Muscle layer of duodenum (tissue), 2 donors: ENCODE data around the gene DKK3.

Source experiments
- H3K27ac ChIP-seq: one replicate; pipeline ENCODE4 v1.7.0; 2013; ENCODE audit warnings: mild to moderate bottlenecking, low read length
- H3K27me3 ChIP-seq: one replicate; pipeline ENCODE4 v1.7.0; 2013; ENCODE audit warnings: low read depth, mild to moderate bottlenecking, control low read depth, low read length
- H3K36me3 ChIP-seq, 2 donors: one replicate each; pipeline ENCODE4 v1.7.0; 2013; ENCODE audit warnings: low read length in 2 of 2, control low read depth in 1 of 2, mild to moderate bottlenecking in 1 of 2; ENCODE audit not compliant: insufficient read depth in 2 of 2, control insufficient read depth in 1 of 2
- H3K4me1 ChIP-seq, 2 donors: one replicate each; pipeline ENCODE4 v1.7.0; 2013; ENCODE audit warnings: low read length in 2 of 2, mild to moderate bottlenecking in 2 of 2, control low read depth in 1 of 2, moderate library complexity in 1 of 2; ENCODE audit not compliant: insufficient read depth in 2 of 2, control insufficient read depth in 1 of 2
- H3K4me3 ChIP-seq, 2 donors: one replicate each; pipeline ENCODE4 v1.7.0; 2013; ENCODE audit warnings: low read length in 2 of 2, low read depth in 1 of 2, mild to moderate bottlenecking in 1 of 2
- H3K9me3 ChIP-seq, 2 donors: one replicate each; pipeline ENCODE4 v1.7.0; 2013; ENCODE audit warnings: low read length in 2 of 2, control low read depth in 1 of 2, mild to moderate bottlenecking in 1 of 2; ENCODE audit not compliant: control insufficient read depth in 1 of 2
- donor health status: healthy.

The DKK3 gene

DNA sequence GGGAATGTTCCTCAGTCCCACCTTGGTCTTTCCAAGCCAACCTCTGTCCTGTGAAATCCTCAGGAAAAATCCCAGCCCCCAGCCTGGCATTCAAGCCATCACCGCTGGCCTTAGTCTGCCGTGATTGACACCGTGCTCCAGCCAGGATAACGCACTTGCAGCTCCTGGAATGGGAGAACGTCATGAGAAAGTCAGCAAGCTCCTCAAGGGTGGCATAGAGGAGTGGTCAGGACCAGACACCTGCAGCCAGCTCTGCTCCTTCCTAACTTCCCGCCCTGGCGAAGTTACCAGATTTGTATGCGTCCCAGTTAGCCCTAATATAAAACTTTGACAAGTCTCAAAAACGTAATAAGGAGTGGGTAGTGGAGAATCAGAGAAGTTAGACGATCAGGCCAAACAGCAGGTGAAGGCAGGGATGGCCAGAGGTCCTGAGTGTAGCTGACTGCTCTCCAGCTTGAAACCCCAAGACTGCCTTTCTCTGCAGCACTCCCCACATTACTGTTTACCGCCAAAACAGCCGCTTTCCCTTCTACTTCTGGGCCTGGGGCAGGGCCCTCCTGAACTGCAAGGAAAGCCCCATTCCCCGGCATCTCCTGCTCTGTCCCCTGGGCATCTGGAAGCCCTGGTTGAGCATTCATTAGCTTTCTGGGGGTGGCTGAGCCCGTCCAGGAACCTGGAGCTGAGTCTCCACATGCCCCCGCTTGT, 1.3 kb upstream of the DKK3 start:
- Histone ChIP-seq H3K4me1 (peaks cover 0 to 4% of the 10 kb centered on the region in 2 donors), H3K27ac (no peak overlapping the region), H3K27me3 (peaks cover 6% of the 10 kb centered on the region), H3K9me3 (no peaks in the 10 kb centered on the region), H3K36me3 (no peaks in the 10 kb centered on the region), H3K4me3 (peak overlapping the region in 1 of 2 donors; percentile 26)

DNA sequence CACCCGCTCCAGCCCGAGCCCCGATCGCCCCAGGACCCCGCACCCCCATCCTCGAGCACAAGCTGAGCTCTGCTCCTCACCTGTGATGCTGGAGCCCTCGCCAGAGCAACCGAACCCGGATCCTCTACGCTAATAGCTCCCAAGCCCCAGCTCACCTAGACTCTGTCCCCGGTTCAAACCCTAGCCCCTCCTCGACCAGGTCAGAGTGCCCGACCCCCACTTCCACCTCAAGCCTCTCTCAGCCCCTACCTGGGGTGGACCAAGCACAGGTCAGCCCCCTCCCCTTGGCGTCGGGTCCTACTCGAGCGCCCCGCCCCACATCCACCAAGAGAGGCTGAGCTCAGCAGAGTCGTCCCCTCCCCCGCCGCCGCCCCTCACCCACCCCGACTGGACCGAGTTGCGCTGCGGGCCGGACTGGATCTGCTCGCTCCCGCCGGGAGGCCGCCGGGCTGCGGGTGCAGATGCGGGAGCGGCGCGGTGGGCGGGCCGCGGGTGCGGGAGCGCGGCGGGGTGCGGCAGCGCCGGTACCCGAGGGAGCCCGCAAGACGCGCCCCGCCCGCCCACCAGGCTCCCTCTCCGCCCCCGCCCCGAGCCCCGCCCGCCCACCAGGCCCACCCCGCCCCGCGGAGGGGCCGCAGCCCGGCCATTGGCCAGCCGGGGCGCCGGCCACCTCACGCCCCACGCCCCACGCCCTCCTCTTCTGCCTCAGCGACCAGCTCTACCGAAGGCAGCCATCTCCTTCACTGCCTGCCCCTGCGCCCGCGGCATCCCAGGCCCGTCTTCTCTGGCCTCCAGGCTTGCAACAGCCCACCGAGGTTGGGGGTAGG, 577 bp upstream of the DKK3 start:
- H3K9me3 ChIP-seq = no peaks in the 10 kb centered on the region
- H3K27me3 ChIP-seq = peaks cover 6% of the 10 kb centered on the region
- H3K27ac ChIP-seq = no peak overlapping the region
- H3K4me3 ChIP-seq = peak overlapping the region; percentile 44 to 73
- H3K4me1 ChIP-seq = peaks cover 0 to 4% of the 10 kb centered on the region in 2 donors
- no peaks in the 10 kb centered on the region for H3K36me3 ChIP-seq

DNA sequence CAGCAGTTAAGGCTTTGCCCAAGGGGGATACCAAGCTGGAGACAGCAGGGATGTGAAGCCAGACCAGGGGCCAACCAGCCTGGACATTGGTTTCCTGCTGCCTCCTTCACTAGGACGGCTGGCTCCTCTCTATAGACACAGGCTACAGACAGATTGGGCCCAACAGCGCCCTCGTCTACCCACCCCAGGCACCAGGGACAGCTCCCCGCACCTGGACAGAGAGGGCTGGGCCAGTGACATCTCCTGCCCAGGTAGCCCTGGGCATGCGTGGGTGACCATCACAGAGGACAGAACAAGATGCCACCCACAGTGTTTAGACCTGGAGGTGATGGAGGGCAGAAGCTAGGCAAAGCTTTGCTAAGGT, 1.2 kb downstream of the DKK3 start:
- Histone ChIP-seq H3K9me3 (no peaks in the 10 kb centered on the region), H3K4me3 (peak overlapping the region in 1 of 2 donors; percentile 54), H3K4me1 (peaks cover 0 to 4% of the 10 kb centered on the region in 2 donors), H3K36me3 (no peaks in the 10 kb centered on the region), H3K27me3 (peaks cover 6% of the 10 kb centered on the region), H3K27ac (no peak overlapping the region)

DNA sequence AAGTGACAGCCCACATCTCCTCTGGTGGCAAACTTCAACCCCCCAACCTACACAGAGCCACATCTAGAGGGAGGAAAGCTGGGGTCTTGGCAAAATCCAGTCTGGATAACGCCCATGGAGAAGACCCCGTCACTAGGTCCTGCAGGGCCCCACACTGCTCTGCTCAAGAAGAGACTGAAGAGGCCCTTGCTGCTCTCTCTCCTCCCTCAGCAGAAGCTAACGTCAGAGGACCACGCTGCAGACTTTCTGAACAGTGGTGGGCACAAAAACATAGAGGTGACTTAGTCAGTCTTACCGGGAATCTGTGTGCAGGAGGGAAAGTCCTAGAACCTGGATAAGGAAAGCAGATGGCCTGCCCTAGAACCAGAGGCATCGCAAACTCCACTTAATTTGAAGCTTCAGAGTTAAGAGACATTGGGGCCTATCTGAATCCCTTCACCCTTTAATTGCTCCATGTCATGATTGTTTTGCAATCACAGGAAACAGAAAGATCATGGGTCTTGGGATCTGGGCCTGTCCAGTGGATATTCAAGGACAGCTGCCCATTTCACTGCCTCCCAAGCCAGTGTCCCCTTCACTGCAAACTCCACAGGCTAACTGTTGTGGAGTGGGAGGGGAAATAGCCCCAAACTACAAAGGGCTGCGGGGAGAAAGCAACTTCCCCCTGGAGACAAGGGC, 1.7 kb downstream of the DKK3 start:
- H3K27me3 ChIP-seq = peaks cover 6% of the 10 kb centered on the region
- no peaks in the 10 kb centered on the region for H3K36me3 ChIP-seq
- H3K27ac ChIP-seq = no peak overlapping the region
- no peak overlapping the region for H3K4me3 ChIP-seq
- H3K9me3 ChIP-seq = no peaks in the 10 kb centered on the region
- peaks cover 0 to 4% of the 10 kb centered on the region in 2 donors for H3K4me1 ChIP-seq

DNA sequence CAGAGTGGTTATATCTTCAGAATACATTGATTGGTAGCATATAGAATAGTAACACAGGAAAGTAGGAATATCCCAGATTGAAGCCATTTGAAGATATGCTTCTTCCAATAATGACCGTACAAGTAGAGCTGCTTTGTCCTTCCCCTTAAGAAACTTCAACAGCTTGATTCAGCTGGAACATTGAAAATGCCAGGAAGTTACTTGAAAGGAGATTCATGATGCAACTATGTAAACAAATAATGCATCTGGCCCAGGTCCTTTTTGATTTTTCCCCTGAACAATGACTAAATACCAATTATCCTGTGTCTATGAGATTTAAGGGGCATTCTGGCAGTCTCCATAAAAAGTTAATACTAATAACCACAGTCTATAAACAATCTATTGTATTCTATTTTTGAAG, 3.0 kb downstream of the DKK3 start:
- H3K4me3 ChIP-seq = no peak overlapping the region
- H3K4me1 ChIP-seq = peaks cover 0 to 4% of the 10 kb centered on the region in 2 donors
- peaks cover 6% of the 10 kb centered on the region for H3K27me3 ChIP-seq
- H3K9me3 ChIP-seq = no peaks in the 10 kb centered on the region
- no peak overlapping the region for H3K27ac ChIP-seq
- no peaks in the 10 kb centered on the region for H3K36me3 ChIP-seq

DNA sequence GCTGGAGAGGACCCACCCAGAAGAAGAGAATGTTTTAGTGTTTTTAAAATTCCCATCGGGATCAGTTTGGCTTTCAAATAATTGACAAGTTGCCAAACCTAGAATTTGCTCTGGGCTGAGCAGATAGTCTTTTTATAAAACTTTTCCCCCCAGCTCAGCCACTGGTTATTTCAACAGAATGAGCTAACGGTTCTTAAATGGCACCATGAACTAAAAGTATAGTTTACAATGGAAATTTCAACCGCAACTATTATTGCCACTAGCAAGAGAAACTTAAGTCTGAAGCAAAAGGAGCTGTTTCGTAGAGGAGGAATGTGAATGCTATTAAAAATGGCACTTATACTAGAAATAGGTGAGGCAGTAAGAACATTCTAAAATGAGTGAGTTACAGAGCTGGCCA, 3.4 kb downstream of the DKK3 start:
- H3K9me3 ChIP-seq = no peaks in the 10 kb centered on the region
- H3K36me3 ChIP-seq = no peaks in the 10 kb centered on the region
- H3K4me1 ChIP-seq = peaks cover 0 to 4% of the 10 kb centered on the region in 2 donors
- no peak overlapping the region for H3K4me3 ChIP-seq
- no peak overlapping the region for H3K27ac ChIP-seq
- peaks cover 6% of the 10 kb centered on the region for H3K27me3 ChIP-seq

DNA sequence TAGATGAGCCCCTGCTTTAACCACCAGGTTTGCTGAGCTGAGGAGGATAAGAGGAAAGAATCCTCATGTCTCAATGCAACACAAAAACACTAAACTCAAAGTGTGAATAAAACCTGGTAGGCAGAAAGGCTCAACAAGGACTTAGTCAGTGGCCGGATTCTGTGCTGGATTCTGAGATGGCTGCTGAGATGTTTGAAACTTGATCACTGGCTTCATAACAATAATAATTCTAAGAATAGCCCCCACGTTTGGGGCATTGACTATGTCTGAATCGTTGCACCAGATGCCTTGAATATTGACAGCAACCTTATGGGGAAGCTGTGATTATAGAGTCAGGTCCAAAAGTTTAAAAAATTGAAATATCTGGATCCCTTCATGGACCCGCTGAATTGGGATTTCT, 4.6 kb downstream of the DKK3 start:
- Histone ChIP-seq H3K36me3 (no peaks in the 10 kb centered on the region), H3K27me3 (peaks cover 6% of the 10 kb centered on the region), H3K27ac (no peak overlapping the region), H3K9me3 (no peaks in the 10 kb centered on the region), H3K4me1 (peaks cover 0 to 4% of the 10 kb centered on the region in 2 donors), H3K4me3 (no peak overlapping the region)

DNA sequence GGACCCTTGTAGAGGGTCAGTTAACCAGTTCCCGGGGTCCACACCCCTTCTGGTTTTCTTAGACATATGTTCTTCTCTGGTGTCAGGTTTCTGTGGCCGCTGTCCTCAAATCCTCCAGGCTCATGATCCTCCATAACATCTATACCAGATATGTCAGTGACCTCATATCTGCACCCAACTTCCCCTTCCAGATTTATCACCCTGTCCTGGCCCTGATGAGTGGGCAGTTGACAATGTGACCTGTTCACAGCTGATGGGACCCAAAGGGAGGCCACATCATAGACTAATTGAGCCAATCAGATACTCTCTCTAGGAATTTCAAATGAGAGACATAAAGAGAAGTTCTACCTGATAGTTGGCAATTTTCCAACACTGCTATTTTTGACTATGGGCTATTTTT, 5.1 kb downstream of the DKK3 start:
- H3K27me3 ChIP-seq = peaks cover 6% of the 10 kb centered on the region
- H3K4me3 ChIP-seq = no peak overlapping the region
- H3K36me3 ChIP-seq = no peaks in the 10 kb centered on the region
- peaks cover 0 to 4% of the 10 kb centered on the region in 2 donors for H3K4me1 ChIP-seq
- no peaks in the 10 kb centered on the region for H3K9me3 ChIP-seq
- no peak overlapping the region for H3K27ac ChIP-seq

DNA sequence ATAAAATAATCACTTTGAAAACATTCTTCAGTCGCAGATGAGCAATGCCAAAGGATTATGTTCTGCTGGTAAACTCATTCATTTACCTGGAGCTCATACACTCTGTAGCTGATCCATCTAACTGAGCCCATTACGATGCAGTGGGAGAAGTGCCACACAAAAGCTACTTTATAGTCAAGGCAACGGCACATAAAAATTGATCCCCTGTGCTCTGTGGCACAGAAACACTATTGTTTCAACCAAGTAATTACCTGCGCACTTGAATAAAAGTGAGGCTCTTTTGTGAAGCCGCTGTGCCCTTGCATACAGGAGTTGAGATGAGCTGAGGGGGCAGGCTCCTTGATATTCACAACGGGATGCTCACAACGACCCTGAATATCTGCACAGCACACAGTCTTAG, 7.2 kb downstream of the DKK3 start:
- no peak overlapping the region for H3K27ac ChIP-seq
- H3K27me3 ChIP-seq = no peaks in the 10 kb centered on the region
- no peaks in the 10 kb centered on the region for H3K36me3 ChIP-seq
- no peaks in the 10 kb centered on the region for H3K9me3 ChIP-seq
- no peaks in the 10 kb centered on the region for H3K4me1 ChIP-seq
- no peak overlapping the region for H3K4me3 ChIP-seq

DNA sequence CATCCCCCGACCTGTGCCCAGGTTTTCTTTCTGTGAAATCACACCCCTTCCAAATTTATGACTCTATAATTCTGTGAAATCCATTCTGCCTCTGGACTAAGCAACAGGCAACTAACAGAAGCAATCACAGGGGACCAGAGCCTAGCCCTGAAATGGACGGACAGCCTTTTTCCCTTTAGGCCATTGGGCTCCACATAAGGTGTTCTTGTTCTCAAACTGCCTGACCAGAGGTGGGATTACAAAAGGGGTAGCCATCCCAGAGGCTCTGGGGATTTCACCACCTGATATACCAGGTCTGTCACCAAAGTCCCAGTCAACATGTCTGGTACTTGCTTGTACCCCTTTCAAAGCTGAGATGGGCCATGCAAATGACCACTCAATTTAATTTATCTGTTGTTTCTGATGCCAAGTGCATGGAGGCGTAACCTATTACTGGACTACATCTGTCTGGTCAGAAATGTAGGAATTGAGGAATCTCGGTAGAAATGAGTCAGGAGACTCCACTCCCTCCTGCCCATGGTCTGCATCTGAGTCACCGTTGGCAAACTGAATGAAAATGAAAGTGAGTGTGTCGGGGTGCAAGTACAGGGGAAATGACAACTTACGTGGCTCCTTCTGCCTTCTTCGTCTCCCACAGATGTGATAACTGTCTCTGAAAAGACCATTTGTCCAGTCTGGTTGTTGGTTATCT, 10.2 kb downstream of the DKK3 start:
- Histone ChIP-seq H3K4me1 (peaks cover 0 to 5% of the 10 kb centered on the region in 2 donors), H3K27me3 (no peaks in the 10 kb centered on the region), H3K36me3 (peaks cover 0 to 5% of the 10 kb centered on the region in 2 donors), H3K4me3 (no peak overlapping the region), H3K27ac (no peak overlapping the region), H3K9me3 (no peaks in the 10 kb centered on the region)

DNA sequence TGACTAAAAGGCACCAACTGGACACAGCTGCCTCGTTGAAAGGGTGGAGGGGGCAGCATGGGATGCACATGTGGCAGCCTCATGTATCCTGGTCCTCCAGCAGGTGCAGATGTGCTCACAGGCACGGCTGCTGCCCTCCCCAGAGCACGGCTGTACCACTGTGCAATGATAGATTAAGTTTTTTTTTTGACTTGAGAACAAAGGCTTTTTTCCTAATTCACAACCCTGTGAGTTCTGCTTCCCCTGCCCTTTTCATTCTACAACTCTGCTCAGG, 11.4 kb downstream of the DKK3 start:
- Histone ChIP-seq H3K36me3 (peaks cover 0 to 5% of the 10 kb centered on the region in 2 donors), H3K4me1 (peaks cover 0 to 9% of the 10 kb centered on the region in 2 donors), H3K9me3 (no peaks in the 10 kb centered on the region), H3K4me3 (no peak overlapping the region), H3K27me3 (no peaks in the 10 kb centered on the region), H3K27ac (no peak overlapping the region)
